Measurements from ENCODE around the gene ID3.

The ID3 gene

GRCh38 chr1:23529146-23530086, 29.9 kb downstream of the ID3 start:
- H3K36me3 ChIP-seq (ENCODE audit: control insufficient read depth in 2 of 2, insufficient read depth in 2 of 2, low read length in 2 of 2) = no peaks in the 10 kb centered on the region
- H3K9me3 ChIP-seq (ENCODE audit: control insufficient read depth in 2 of 2, low read length in 2 of 2) = no peaks in the 10 kb centered on the region
- H3K4me1 ChIP-seq (ENCODE audit: control insufficient read depth, insufficient read depth, low read length) = peaks cover 24% of the 10 kb centered on the region
- peaks cover 17 to 18% of the 10 kb centered on the region in 2 donors for H3K27me3 ChIP-seq (ENCODE audit: control insufficient read depth in 1 of 2, insufficient read depth in 2 of 2, low read length in 2 of 2)
- H3K4me3 ChIP-seq (ENCODE audit: low read length in 2 of 2) = no peak overlapping the region
- H3K9ac ChIP-seq (ENCODE audit: low read length in 2 of 2) = no peak overlapping the region
- H3K27ac ChIP-seq (ENCODE audit: low read length) = no peak overlapping the region

DNA sequence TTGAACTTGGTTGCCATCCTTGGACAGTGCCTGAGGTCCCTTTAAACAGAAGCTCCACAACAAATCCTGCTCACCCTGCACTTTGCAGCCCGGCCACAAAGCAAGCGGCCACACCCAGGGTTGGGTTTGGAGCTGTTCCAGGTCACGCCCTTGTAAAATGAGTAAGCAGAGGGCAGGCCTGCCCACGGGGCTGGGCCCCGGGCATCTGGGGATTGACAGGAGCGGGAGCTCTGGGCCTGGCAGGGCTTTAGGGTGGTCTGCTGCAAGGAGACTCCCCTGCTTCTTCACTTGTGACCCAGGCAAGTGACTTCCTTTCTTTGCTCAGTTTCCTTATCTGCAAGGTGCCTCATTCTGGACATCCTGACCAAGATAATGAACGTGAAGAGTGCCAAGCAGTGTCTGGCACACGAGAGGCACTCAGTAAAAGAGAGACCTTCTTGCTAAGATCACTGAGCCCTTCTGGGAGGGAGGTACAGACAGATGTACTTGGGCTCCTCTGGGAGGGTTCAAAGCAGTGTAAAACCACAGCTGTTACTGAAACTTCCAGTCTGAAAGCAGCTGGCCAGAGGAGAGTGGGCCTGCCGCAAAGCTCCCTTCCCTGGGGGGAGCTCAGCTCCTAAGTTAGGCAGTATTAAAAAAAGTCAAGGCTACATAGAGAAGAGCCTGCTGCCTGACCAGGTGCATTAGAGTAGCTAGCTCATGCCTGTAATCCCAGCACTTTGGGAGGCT, 30.9 kb downstream of the ID3 start:
- Histone ChIP-seq H3K9me3 (ENCODE audit: control insufficient read depth in 2 of 2, low read length in 2 of 2) (no peaks in the 10 kb centered on the region), H3K9ac (ENCODE audit: low read length in 2 of 2) (no peak overlapping the region), H3K36me3 (ENCODE audit: control insufficient read depth in 2 of 2, insufficient read depth in 2 of 2, low read length in 2 of 2) (no peaks in the 10 kb centered on the region), H3K27me3 (ENCODE audit: control insufficient read depth in 1 of 2, insufficient read depth in 2 of 2, low read length in 2 of 2) (peaks cover 17 to 18% of the 10 kb centered on the region in 2 donors), H3K4me3 (ENCODE audit: low read length in 2 of 2) (no peak overlapping the region), H3K27ac (ENCODE audit: low read length) (no peak overlapping the region), H3K4me1 (ENCODE audit: control insufficient read depth, insufficient read depth, low read length) (peaks cover 24% of the 10 kb centered on the region)

GRCh38 chr1:23527900-23528249, 31.4 kb downstream of the ID3 start:
- H3K36me3 ChIP-seq (ENCODE audit: control insufficient read depth in 2 of 2, insufficient read depth in 2 of 2, low read length in 2 of 2) = no peaks in the 10 kb centered on the region
- H3K4me1 ChIP-seq (ENCODE audit: control insufficient read depth, insufficient read depth, low read length) = peaks cover 24% of the 10 kb centered on the region
- H3K9ac ChIP-seq (ENCODE audit: low read length in 2 of 2) = no peak overlapping the region
- peaks cover 17 to 18% of the 10 kb centered on the region in 2 donors for H3K27me3 ChIP-seq (ENCODE audit: control insufficient read depth in 1 of 2, insufficient read depth in 2 of 2, low read length in 2 of 2)
- H3K4me3 ChIP-seq (ENCODE audit: low read length in 2 of 2) = no peak overlapping the region
- no peaks in the 10 kb centered on the region for H3K9me3 ChIP-seq (ENCODE audit: control insufficient read depth in 2 of 2, low read length in 2 of 2)
- H3K27ac ChIP-seq (ENCODE audit: low read length) = no peak overlapping the region

DNA sequence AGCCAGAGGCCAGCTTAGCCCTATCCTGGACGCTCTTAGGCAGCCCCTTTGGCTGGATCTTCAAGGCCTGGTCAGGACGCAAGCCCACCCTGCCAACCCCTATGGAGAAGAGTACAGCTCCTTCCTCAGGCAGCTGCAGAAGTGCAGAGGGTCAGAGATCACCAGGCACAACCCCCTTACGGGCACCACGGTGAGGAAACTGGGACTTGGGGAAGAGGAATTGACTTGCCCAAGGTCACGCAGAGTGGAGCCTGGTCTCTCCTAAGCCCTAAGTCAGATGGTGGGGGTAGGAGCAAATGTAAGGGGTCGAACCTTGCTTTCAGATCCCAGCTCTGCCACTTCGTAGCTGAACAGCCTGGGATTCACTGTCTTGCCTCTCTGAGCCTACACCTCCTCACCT, 31.9 kb downstream of the ID3 start:
- H3K4me3 ChIP-seq (ENCODE audit: low read length in 2 of 2) = no peak overlapping the region
- no peak overlapping the region for H3K27ac ChIP-seq (ENCODE audit: low read length)
- peaks cover 17 to 18% of the 10 kb centered on the region in 2 donors for H3K27me3 ChIP-seq (ENCODE audit: control insufficient read depth in 1 of 2, insufficient read depth in 2 of 2, low read length in 2 of 2)
- H3K36me3 ChIP-seq (ENCODE audit: control insufficient read depth in 2 of 2, insufficient read depth in 2 of 2, low read length in 2 of 2) = no peaks in the 10 kb centered on the region
- H3K9ac ChIP-seq (ENCODE audit: low read length in 2 of 2) = no peak overlapping the region
- peaks cover 24% of the 10 kb centered on the region for H3K4me1 ChIP-seq (ENCODE audit: control insufficient read depth, insufficient read depth, low read length)
- H3K9me3 ChIP-seq (ENCODE audit: control insufficient read depth in 2 of 2, low read length in 2 of 2) = no peaks in the 10 kb centered on the region

GRCh38 chr1:23526329-23527041, 32.8 kb downstream of the ID3 start:
- H3K27ac ChIP-seq (ENCODE audit: low read length) = no peak overlapping the region
- no peak overlapping the region for H3K9ac ChIP-seq (ENCODE audit: low read length in 2 of 2)
- H3K4me1 ChIP-seq (ENCODE audit: control insufficient read depth, insufficient read depth, low read length) = peaks cover 19% of the 10 kb centered on the region
- no peaks in the 10 kb centered on the region for H3K36me3 ChIP-seq (ENCODE audit: control insufficient read depth in 2 of 2, insufficient read depth in 2 of 2, low read length in 2 of 2)
- H3K4me3 ChIP-seq (ENCODE audit: low read length in 2 of 2) = no peak overlapping the region
- H3K27me3 ChIP-seq (ENCODE audit: control insufficient read depth in 1 of 2, insufficient read depth in 2 of 2, low read length in 2 of 2) = peaks cover 17 to 18% of the 10 kb centered on the region in 2 donors
- no peaks in the 10 kb centered on the region for H3K9me3 ChIP-seq (ENCODE audit: control insufficient read depth in 2 of 2, low read length in 2 of 2)

DNA sequence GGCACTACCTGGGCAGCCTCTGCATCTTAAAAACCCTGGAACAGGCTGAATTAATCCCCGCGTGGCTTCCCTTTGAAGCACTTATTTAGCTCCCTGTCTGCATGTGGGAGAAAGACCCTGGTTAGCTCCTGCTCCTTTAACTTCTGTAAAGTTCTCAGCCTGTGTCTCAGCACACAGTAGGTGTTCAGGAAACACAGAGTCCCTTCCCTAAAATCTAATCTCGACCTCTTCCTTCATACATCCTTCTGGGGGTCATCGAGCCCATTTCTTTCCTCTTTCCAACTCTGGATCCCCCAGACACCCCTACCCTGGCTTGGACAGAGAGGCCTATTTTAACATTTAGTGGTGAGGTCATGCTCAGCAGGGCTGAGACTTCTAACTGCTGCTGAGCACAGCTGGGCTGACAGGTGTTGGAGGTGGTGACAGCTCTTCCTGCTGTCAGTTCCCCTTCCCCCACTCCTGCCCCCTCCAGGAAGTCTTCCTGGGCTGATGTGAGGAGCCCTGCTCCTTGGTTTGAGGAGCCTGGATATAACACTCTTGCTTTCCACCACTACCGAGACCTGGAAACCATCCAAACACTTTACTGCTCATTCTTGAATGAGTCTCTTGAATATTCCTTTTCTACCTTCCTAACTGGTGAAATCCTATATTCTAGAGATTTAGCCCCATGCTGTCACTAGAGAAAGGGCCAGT, 33.6 kb downstream of the ID3 start:
- Histone ChIP-seq H3K4me1 (ENCODE audit: control insufficient read depth, insufficient read depth, low read length) (peaks cover 13% of the 10 kb centered on the region), H3K27me3 (ENCODE audit: control insufficient read depth in 1 of 2, insufficient read depth in 2 of 2, low read length in 2 of 2) (peaks cover 17 to 18% of the 10 kb centered on the region in 2 donors), H3K27ac (ENCODE audit: low read length) (no peak overlapping the region), H3K9ac (ENCODE audit: low read length in 2 of 2) (no peak overlapping the region), H3K9me3 (ENCODE audit: control insufficient read depth in 2 of 2, low read length in 2 of 2) (no peaks in the 10 kb centered on the region), H3K4me3 (ENCODE audit: low read length in 2 of 2) (no peak overlapping the region), H3K36me3 (ENCODE audit: control insufficient read depth in 2 of 2, insufficient read depth in 2 of 2, low read length in 2 of 2) (no peaks in the 10 kb centered on the region)

- Histone ChIP-seq H3K27ac (ENCODE audit: low read length) (no peak overlapping the region), H3K9me3 (ENCODE audit: control insufficient read depth in 2 of 2, low read length in 2 of 2) (no peaks in the 10 kb centered on the region), H3K9ac (ENCODE audit: low read length in 2 of 2) (no peak overlapping the region), H3K36me3 (ENCODE audit: control insufficient read depth in 2 of 2, insufficient read depth in 2 of 2, low read length in 2 of 2) (no peaks in the 10 kb centered on the region), H3K4me3 (ENCODE audit: low read length in 2 of 2) (no peak overlapping the region), H3K27me3 (ENCODE audit: control insufficient read depth in 1 of 2, insufficient read depth in 2 of 2, low read length in 2 of 2) (peaks cover 12 to 15% of the 10 kb centered on the region in 2 donors), H3K4me1 (ENCODE audit: control insufficient read depth, insufficient read depth, low read length) (peaks cover 5% of the 10 kb centered on the region)
Observed at GRCh38 chr1:23524716-23525401, 34.4 kb downstream of the ID3 start.

DNA sequence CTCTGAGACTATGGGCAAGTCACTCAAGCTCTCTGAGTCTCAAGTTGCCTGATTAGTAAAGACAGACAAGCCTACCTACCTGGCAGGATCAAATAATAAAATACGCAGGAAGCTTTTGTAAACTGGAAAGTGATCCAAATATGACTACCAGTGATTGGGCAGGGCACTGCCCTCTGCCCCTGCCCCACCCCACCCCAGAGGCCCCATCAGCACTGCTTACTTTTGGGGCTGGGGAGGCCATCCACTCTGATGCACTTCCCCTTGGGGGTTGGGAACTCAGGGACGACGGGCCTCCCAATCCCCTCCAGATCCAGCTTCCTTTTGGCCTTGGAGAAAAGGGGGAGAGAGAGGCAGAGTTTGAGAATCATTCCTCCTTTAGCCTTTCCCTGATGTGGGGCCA, 35.1 kb downstream of the ID3 start:
- H3K9ac ChIP-seq (ENCODE audit: low read length in 2 of 2) = no peak overlapping the region
- peaks cover 8 to 11% of the 10 kb centered on the region in 2 donors for H3K27me3 ChIP-seq (ENCODE audit: control insufficient read depth in 1 of 2, insufficient read depth in 2 of 2, low read length in 2 of 2)
- H3K4me3 ChIP-seq (ENCODE audit: low read length in 2 of 2) = no peak overlapping the region
- H3K36me3 ChIP-seq (ENCODE audit: control insufficient read depth in 2 of 2, insufficient read depth in 2 of 2, low read length in 2 of 2) = no peaks in the 10 kb centered on the region
- no peaks in the 10 kb centered on the region for H3K9me3 ChIP-seq (ENCODE audit: control insufficient read depth in 2 of 2, low read length in 2 of 2)
- peaks cover 5% of the 10 kb centered on the region for H3K4me1 ChIP-seq (ENCODE audit: control insufficient read depth, insufficient read depth, low read length)
- no peak overlapping the region for H3K27ac ChIP-seq (ENCODE audit: low read length)

DNA sequence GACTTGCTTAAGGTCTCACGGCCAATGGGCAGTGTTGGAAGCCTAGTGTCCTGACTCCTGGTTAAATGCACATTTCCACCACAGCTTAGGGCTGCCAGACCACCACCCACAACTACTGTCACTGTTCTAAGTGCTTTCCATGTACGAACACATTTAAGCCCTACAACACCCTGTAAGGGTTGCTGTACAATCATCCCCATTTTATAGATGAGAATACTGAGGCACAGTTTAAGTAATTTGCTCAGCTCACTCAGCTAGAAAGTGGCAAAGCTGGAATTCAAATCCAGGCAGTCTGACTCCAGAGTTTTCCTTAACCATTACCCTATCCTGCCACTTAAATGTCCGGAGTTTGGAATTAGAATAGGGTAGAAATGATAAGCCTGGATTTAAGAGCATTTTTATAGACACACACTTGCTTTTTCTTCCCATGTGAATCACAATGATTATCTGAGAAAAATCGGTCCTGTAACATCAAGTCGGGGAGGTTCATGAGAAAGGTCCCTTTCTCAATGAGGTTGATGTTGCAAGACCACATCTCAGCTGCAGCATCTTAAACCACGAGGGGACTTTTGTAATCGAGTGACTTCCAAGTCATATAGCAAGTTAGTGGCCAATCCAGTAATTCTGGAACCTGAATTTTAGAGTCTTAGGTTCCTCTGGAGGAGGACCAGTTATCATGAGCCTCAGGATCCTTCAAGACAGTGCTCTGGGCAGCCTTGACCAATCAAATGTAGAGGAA, 36.9 kb downstream of the ID3 start:
- Histone ChIP-seq H3K27ac (ENCODE audit: low read length) (no peak overlapping the region), H3K4me1 (ENCODE audit: control insufficient read depth, insufficient read depth, low read length) (no peaks in the 10 kb centered on the region), H3K9me3 (ENCODE audit: control insufficient read depth in 2 of 2, low read length in 2 of 2) (no peaks in the 10 kb centered on the region), H3K36me3 (ENCODE audit: control insufficient read depth in 2 of 2, insufficient read depth in 2 of 2, low read length in 2 of 2) (no peaks in the 10 kb centered on the region), H3K9ac (ENCODE audit: low read length in 2 of 2) (no peak overlapping the region), H3K27me3 (ENCODE audit: control insufficient read depth in 1 of 2, insufficient read depth in 2 of 2, low read length in 2 of 2) (peaks cover 3 to 6% of the 10 kb centered on the region in 2 donors), H3K4me3 (ENCODE audit: low read length in 2 of 2) (no peak overlapping the region)
